Mesenchymal stem cell (in vitro differentiated cells and primary cell): Measurements from ENCODE around the gene CFAP74.

ENCODE experiments used
- DNase-seq: peaks from one replicate; pipeline ENCODE4 v3.0.0-alpha.2; 2013
- H2AFZ ChIP-seq: one replicate; pipeline ENCODE4 v1.6.1; 2013; ENCODE audit warnings: low read depth, mild to moderate bottlenecking, control low read depth, inconsistent platforms, low read length, moderate library complexity
- H2AK5ac ChIP-seq: 2 replicates; pipeline ENCODE4 v1.6.1; 2013; ENCODE audit warnings: low read length, moderate library complexity, mild to moderate bottlenecking, inconsistent platforms; ENCODE audit not compliant: severe bottlenecking
- H2BK120ac ChIP-seq: one replicate; pipeline ENCODE4 v1.6.1; 2013; ENCODE audit warnings: low read depth, mild to moderate bottlenecking, inconsistent platforms, low read length, moderate library complexity
- H2BK12ac ChIP-seq, 2 experiments: one replicate each; pipeline ENCODE4 v1.6.1; 2013; ENCODE audit warnings: inconsistent platforms in 2 of 2, low read length in 2 of 2, mild to moderate bottlenecking in 2 of 2, moderate library complexity in 2 of 2, control low read depth in 1 of 2
- H2BK15ac ChIP-seq: one replicate; pipeline ENCODE4 v1.6.1; 2013; ENCODE audit warnings: mild to moderate bottlenecking, low read depth, inconsistent platforms; ENCODE audit not compliant: poor library complexity, severe bottlenecking
- H2BK5ac ChIP-seq: 2 replicates; pipeline ENCODE4 v1.6.1; 2013; ENCODE audit warnings: low read depth, mild to moderate bottlenecking, low read length, control low read depth, inconsistent platforms; ENCODE audit not compliant: poor library complexity, severe bottlenecking
- H3K14ac ChIP-seq, 2 experiments: one replicate each; pipeline ENCODE4 v1.6.1; 2013; ENCODE audit warnings: inconsistent platforms in 2 of 2, low read length in 2 of 2, control low read depth in 1 of 2, mild to moderate bottlenecking in 1 of 2, moderate library complexity in 1 of 2
- H3K18ac ChIP-seq, 2 experiments: one replicate each; pipeline ENCODE4 v1.6.1; 2013; ENCODE audit warnings: inconsistent platforms in 2 of 2, low read length in 2 of 2, control low read depth in 1 of 2, low read depth in 1 of 2, mild to moderate bottlenecking in 1 of 2
- H3K23ac ChIP-seq, 2 experiments: one replicate each; pipeline ENCODE4 v1.6.1; 2013; ENCODE audit warnings: inconsistent platforms in 2 of 2, low read length in 2 of 2, mild to moderate bottlenecking in 2 of 2, moderate library complexity in 2 of 2, control low read depth in 1 of 2
- H3K27ac ChIP-seq: 2 replicates; pipeline ENCODE4 v1.5.1; 2013; ENCODE audit warnings: mild to moderate bottlenecking, moderate library complexity, low read length, control low read depth, inconsistent platforms; ENCODE audit not compliant: poor library complexity, severe bottlenecking
- H3K27me3 ChIP-seq, 2 experiments: 2 replicates each; pipeline versions ENCODE4 v1.6.1 to v1.7.0; 2013; ENCODE audit warnings: low read length in 2 of 2, mild to moderate bottlenecking in 2 of 2, moderate library complexity in 2 of 2, control low read depth in 1 of 2, inconsistent platforms in 1 of 2; ENCODE audit not compliant: control insufficient read depth in 1 of 2, insufficient read depth in 1 of 2
- H3K36me3 ChIP-seq, 2 experiments: 2 replicates each; pipeline versions ENCODE4 v1.6.1 to v1.7.0; 2013; ENCODE audit warnings: low read length in 2 of 2, control low read depth in 1 of 2, inconsistent platforms in 1 of 2, low read depth in 1 of 2, mild to moderate bottlenecking in 1 of 2; ENCODE audit not compliant: insufficient read depth in 2 of 2, control insufficient read depth in 1 of 2
- H3K4ac ChIP-seq, 2 experiments: one replicate each; pipeline ENCODE4 v1.6.1; 2013; ENCODE audit warnings: inconsistent platforms in 2 of 2, low read length in 2 of 2, mild to moderate bottlenecking in 2 of 2, moderate library complexity in 2 of 2, control low read depth in 1 of 2, low read depth in 1 of 2
- H3K4me1 ChIP-seq: 2 replicates; pipeline ENCODE4 v1.6.1; 2013; ENCODE audit warnings: low read depth, low read length, control low read depth; ENCODE audit not compliant: control insufficient read depth, insufficient read depth
- H3K4me2 ChIP-seq: 2 replicates; pipeline ENCODE4 v1.6.1; 2013; ENCODE audit warnings: low read length, mild to moderate bottlenecking, inconsistent platforms; ENCODE audit not compliant: poor library complexity, severe bottlenecking
- H3K4me3 ChIP-seq, 2 experiments: 2 replicates each; pipeline versions ENCODE4 v1.5.1 to v1.7.0; 2013; ENCODE audit warnings: low read length in 2 of 2, mild to moderate bottlenecking in 2 of 2, control low read depth in 1 of 2, low read depth in 1 of 2; ENCODE audit not compliant: insufficient read depth in 1 of 2
- H3K79me1 ChIP-seq: replicated peaks from 2 replicates; pipeline ENCODE4 v1.6.1; 2013; ENCODE audit warnings: mild to moderate bottlenecking, control low read depth, low read length, inconsistent platforms; ENCODE audit not compliant: poor library complexity, severe bottlenecking
- H3K9ac ChIP-seq: 2 replicates; pipeline ENCODE4 v1.7.0; 2013; ENCODE audit warnings: mild to moderate bottlenecking, low read length, moderate library complexity
- H3K9me3 ChIP-seq: 2 replicates; pipeline ENCODE4 v1.7.0; 2013; ENCODE audit warnings: mild to moderate bottlenecking, low read length; ENCODE audit not compliant: control insufficient read depth
- H4K8ac ChIP-seq: one replicate; pipeline ENCODE4 v1.6.1; 2013; ENCODE audit warnings: inconsistent platforms, mild to moderate bottlenecking, low read length, moderate library complexity
- H4K91ac ChIP-seq: one replicate; pipeline ENCODE4 v1.6.1; 2013; ENCODE audit warnings: mild to moderate bottlenecking, low read length, inconsistent platforms
- WGBS: methylation state at CpG from one replicate; pipeline ENCODE4 v1.1.7; 2013; ENCODE audit warnings: mixed read lengths; 5-methylcytosine and 5-hydroxymethylcytosine counted together

Gene CFAP74

GRCh38 chr1:1914101-1914970, 89.2 kb downstream of the CFAP74 start:
- Histone ChIP-seq H3K79me1 (no peaks in the 10 kb centered on the region), H3K27ac (no peak overlapping the region), H3K4me3 (no peak overlapping the region), H3K36me3 (no peaks in the 10 kb centered on the region), H2AK5ac (no peak overlapping the region), H3K9ac (no peak overlapping the region), H2BK120ac (no peak overlapping the region), H3K18ac (no peak overlapping the region), H3K23ac (peak overlapping the region in 1 of 2 experiments; percentile 73), H3K4me2 (no peak overlapping the region), H2BK15ac (no peak overlapping the region), H3K14ac (no peak overlapping the region), H3K27me3 (peaks cover 0 to 34% of the 10 kb centered on the region in 2 experiments), H2AFZ (no peak overlapping the region), H2BK12ac (no peak overlapping the region), H4K91ac (no peak overlapping the region), H4K8ac (no peak overlapping the region), H3K9me3 (no peaks in the 10 kb centered on the region), H3K4me1 (peaks cover 13% of the 10 kb centered on the region), H2BK5ac (no peak overlapping the region), H3K4ac (no peak overlapping the region)
- 66% methylated on average over 20 of the region's 20 CpGs for WGBS
- DNase-seq, result no peak

GRCh38 chr1:1911350-1912041, 92.1 kb downstream of the CFAP74 start:
- no peak overlapping the region for H2BK12ac ChIP-seq
- H3K27me3 ChIP-seq, result peaks cover 0 to 15% of the 10 kb centered on the region in 2 experiments
- no peak overlapping the region for H3K4ac ChIP-seq
- H3K18ac ChIP-seq, result no peak overlapping the region
- H3K4me3 ChIP-seq, result no peak overlapping the region
- no peak overlapping the region for H4K91ac ChIP-seq
- DNase-seq, result no peak
- H3K79me1 ChIP-seq, result peaks cover 14% of the 10 kb centered on the region
- H3K9ac ChIP-seq, result no peak overlapping the region
- no peak overlapping the region for H3K14ac ChIP-seq
- H3K27ac ChIP-seq, result no peak overlapping the region
- no peak overlapping the region for H2AK5ac ChIP-seq
- peaks cover 20% of the 10 kb centered on the region for H3K4me1 ChIP-seq
- no peak overlapping the region for H2AFZ ChIP-seq
- WGBS, result 90% methylated on average over 13 of the region's 13 CpGs
- no peak overlapping the region for H3K4me2 ChIP-seq
- H2BK15ac ChIP-seq, result no peak overlapping the region
- no peak overlapping the region for H2BK5ac ChIP-seq
- H3K36me3 ChIP-seq, result peaks cover 0 to 8% of the 10 kb centered on the region in 2 experiments
- peak overlapping the region in 1 of 2 experiments; percentile 27 for H3K23ac ChIP-seq
- no peak overlapping the region for H4K8ac ChIP-seq
- no peak overlapping the region for H2BK120ac ChIP-seq
- no peaks in the 10 kb centered on the region for H3K9me3 ChIP-seq

DNA sequence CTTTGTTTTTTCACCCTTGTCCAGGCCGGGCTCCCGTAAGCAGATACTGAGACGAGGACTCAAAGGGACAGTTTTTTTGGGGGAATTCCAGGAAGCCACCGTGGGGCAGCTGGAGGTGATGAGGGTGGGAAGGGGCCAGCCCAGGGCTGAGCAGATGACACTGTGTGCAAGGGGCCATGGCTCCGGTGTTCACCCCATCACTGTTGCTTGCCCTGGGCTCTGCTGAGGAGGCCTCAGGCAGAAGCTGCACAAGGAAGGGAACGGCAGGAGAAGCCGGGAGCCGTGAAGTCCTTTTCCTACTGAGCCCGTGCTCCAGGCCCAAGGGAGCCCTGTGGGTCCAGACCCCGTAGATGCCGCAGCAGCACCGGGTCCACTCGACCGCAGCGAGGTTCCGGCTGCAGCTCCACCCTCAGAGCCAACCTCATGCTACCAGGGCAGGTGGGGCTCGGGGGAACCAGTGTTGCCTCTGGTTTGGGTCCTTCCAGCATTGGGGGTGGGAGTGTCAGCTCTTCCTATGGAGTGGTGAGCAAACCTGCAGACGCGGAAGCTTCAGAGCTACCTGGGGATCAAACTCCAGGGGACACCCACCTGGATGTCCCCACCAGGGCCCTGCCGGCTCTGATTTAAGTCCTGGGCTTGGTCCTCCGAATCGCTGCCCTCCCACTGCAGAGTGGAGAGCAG, 92.8 kb downstream of the CFAP74 start:
- peaks cover 0 to 8% of the 10 kb centered on the region in 2 experiments for H3K27me3 ChIP-seq
- no peak overlapping the region for H2AK5ac ChIP-seq

More for the DNA sequence above, 92.8 kb downstream of the CFAP74 start:
- H4K91ac ChIP-seq, result no peak overlapping the region
- DNase-seq, result no peak
- H2BK120ac ChIP-seq, result no peak overlapping the region
- no peak overlapping the region for H3K4me2 ChIP-seq
- peak overlapping the region; percentile 89 for H3K9ac ChIP-seq
- no peak overlapping the region for H2BK5ac ChIP-seq
- H3K18ac ChIP-seq, result no peak overlapping the region
- WGBS, result 96% methylated on average over 22 of the region's 22 CpGs
- no peak overlapping the region for H3K27ac ChIP-seq
- H2BK15ac ChIP-seq, result peak overlapping the region; percentile 4
- H3K4me1 ChIP-seq, result peaks cover 25% of the 10 kb centered on the region
- no peak overlapping the region for H3K23ac ChIP-seq
- H3K14ac ChIP-seq, result no peak overlapping the region
- peaks cover 0 to 8% of the 10 kb centered on the region in 2 experiments for H3K36me3 ChIP-seq
- peak overlapping the region in 1 of 2 experiments; percentile 82 for H3K4me3 ChIP-seq
- H2BK12ac ChIP-seq, result peak overlapping the region in 1 of 2 experiments; percentile 5
- no peak overlapping the region for H3K4ac ChIP-seq
- peaks cover 14% of the 10 kb centered on the region for H3K79me1 ChIP-seq
- no peaks in the 10 kb centered on the region for H3K9me3 ChIP-seq
- H4K8ac ChIP-seq, result no peak overlapping the region
- H2AFZ ChIP-seq, result no peak overlapping the region
